ENCODE data around the gene LPIN1.

LPIN1 gene

GRCh38 chr2:11871421-11871820 lies 125.0 kb downstream of the LPIN1 start:
- DNase-seq: no peak

GRCh38 chr2:11872247-11872947 lies 126.0 kb downstream of the LPIN1 start:
- no peak for DNase-seq

- DNase-seq: no peak
These were observed 126.5 kb downstream of the LPIN1 start for GRCh38 chr2:11872948-11873269.

GRCh38 chr2:11873356-11874154 lies 127.1 kb downstream of the LPIN1 start:
- DNase-seq: no peak

GRCh38 chr2:11874861-11875260 lies 128.4 kb downstream of the LPIN1 start:
- DNase-seq: no peak

GRCh38 chr2:11875481-11875880 lies 129.0 kb downstream of the LPIN1 start:
- no peak for DNase-seq

- DNase-seq: no peak
These were observed 130.0 kb downstream of the LPIN1 start for GRCh38 chr2:11876436-11876835.

GRCh38 chr2:11876889-11877288 lies 130.5 kb downstream of the LPIN1 start:
- DNase-seq: no peak
